Tibial nerve (tissue), 4 donors: Measurements from ENCODE around the gene CCDC149. TPM values are rescaled to one million over a fixed set of nuclear protein-coding genes. Genes with fewer than 3 reads are reported as not detected.
A peak's percentile ranks its signal among the peaks of the same experiment; 100 is the strongest.

Experiments used
- DNase-seq, 2 donors: peaks; one replicate each; pipeline ENCODE4 v3.0.0-alpha.2; 2019; ENCODE audit warnings: low spot score in 2 of 2
- H3K27ac ChIP-seq, 4 donors: fragments of 200-600 bp; sonication (generic) in 3 of 4; one replicate each; pipeline ENCODE4 v1.5.1; 2017 to 2019; ENCODE audit warnings: mild to moderate bottlenecking in 1 of 4
- H3K27me3 ChIP-seq, 2 donors: fragments of 200-600 bp; sonication (generic) in 1 of 2; one replicate each; pipeline versions ENCODE4 v1.5.1 to v1.6.0; 2017 to 2019
- H3K36me3 ChIP-seq, 3 donors: fragments of 200-600 bp; sonication (generic); one replicate each; pipeline ENCODE4 v1.5.1; 2018 to 2019
- H3K4me1 ChIP-seq, 4 donors: fragments of 200-600 bp; sonication (generic) in 3 of 4; one replicate each; pipeline ENCODE4 v1.5.1; 2017 to 2019
- H3K4me3 ChIP-seq, 4 donors: fragments of 200-600 bp; sonication (generic) in 3 of 4; one replicate each; pipeline ENCODE4 v1.5.1; 2017 to 2019; ENCODE audit warnings: mild to moderate bottlenecking in 1 of 4, moderate library complexity in 1 of 4
- H3K9me3 ChIP-seq, 4 donors: fragments of 200-600 bp; sonication (generic) in 3 of 4; one replicate each; pipeline ENCODE4 v1.5.1; 2017 to 2019
- EP300 ChIP-seq, 2 donors: sonication (generic); formaldehyde crosslinking; IDR thresholded peaks; one replicate each; pipeline ENCODE4 v1.6.1; 2017; ENCODE audit warnings: antibody characterized with exemption in 2 of 2, mild to moderate bottlenecking in 1 of 2
- POLR2A ChIP-seq, 2 donors: fragments of 450-650 bp; IDR thresholded peaks; one replicate each; pipeline ENCODE4 v1.6.1; 2017; ENCODE audit warnings: antibody characterized with exemption in 2 of 2, mild to moderate bottlenecking in 2 of 2, moderate library complexity in 2 of 2
- WGBS, 2 donors: methylation state at CpG; one replicate each; pipeline ENCODE4 v1.1.5; 2018; 5-methylcytosine and 5-hydroxymethylcytosine counted together
- total RNA-seq, 4 donors: library from RNA; depleted of rRNA; stranded (reverse); fragments of >200 nt; gene quantifications; one replicate each; pipeline ENCODE4 v1.1.0, GENCODE V29; 2016
- TF ChIP-seq, protein P1 (sequence below), 5 experiments: fragments of 200-600 bp in 3 of 5; fragments of 450-650 bp in 2 of 5; sonication (generic) in 3 of 5; IDR thresholded peaks; one replicate each; pipeline ENCODE4 v1.5.1; 2016 to 2019; ENCODE audit warnings: antibody characterized with exemption in 5 of 5, mild to moderate bottlenecking in 3 of 5, moderate library complexity in 2 of 5

Gene CCDC149
- total RNA-seq, 4 donors from 2014 or later = 12.2 to 31.2 (median 15.3) TPM

DNA sequence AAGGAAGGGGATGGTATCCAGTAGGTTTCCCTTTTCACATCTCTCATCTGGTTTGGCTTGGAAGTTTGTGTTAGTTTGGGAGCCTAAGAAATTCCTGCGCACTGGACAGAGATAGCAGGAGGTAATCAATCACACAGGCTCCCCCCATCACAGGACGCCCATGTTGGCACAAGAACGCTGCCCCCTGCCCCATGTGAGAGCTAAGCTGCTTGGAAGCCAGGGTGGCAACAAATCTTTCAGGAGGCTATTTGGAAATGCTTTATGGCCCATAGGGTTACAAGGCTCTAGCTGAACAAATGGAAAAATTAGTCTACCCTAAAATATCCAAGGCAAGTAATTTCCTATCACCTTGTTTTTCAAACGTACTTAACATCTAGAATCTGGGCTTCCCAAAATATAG is 63.5 kb downstream of the CCDC149 start:
- WGBS, 2 donors = 80 to 87% methylated on average over 4 of the region's 4 CpGs
- Histone ChIP-seq H3K27me3 (no peaks in the 10 kb centered on the region), H3K27ac (peak overlapping the region in 3 of 4 donors; percentile 12 to 73 (median 16)), H3K9me3 (no peaks in the 10 kb centered on the region), H3K36me3 (peaks cover 0 to 15% (median 0%) of the 10 kb centered on the region in 3 donors), H3K4me1 (peaks cover 0 to 51% (median 12%) of the 10 kb centered on the region in 4 donors), H3K4me3 (no peak overlapping the region)
- DNase-seq = no peak
- no peak for TF ChIP-seq POLR2A (IDR thresholded peaks at IDR 0.05)
- no peak for TF ChIP-seq EP300 (IDR thresholded peaks at IDR 0.05)
- TF ChIP-seq, protein P1, sequence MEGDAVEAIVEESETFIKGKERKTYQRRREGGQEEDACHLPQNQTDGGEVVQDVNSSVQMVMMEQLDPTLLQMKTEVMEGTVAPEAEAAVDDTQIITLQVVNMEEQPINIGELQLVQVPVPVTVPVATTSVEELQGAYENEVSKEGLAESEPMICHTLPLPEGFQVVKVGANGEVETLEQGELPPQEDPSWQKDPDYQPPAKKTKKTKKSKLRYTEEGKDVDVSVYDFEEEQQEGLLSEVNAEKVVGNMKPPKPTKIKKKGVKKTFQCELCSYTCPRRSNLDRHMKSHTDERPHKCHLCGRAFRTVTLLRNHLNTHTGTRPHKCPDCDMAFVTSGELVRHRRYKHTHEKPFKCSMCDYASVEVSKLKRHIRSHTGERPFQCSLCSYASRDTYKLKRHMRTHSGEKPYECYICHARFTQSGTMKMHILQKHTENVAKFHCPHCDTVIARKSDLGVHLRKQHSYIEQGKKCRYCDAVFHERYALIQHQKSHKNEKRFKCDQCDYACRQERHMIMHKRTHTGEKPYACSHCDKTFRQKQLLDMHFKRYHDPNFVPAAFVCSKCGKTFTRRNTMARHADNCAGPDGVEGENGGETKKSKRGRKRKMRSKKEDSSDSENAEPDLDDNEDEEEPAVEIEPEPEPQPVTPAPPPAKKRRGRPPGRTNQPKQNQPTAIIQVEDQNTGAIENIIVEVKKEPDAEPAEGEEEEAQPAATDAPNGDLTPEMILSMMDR (IDR thresholded peaks at IDR 0.05) = no peak

DNA sequence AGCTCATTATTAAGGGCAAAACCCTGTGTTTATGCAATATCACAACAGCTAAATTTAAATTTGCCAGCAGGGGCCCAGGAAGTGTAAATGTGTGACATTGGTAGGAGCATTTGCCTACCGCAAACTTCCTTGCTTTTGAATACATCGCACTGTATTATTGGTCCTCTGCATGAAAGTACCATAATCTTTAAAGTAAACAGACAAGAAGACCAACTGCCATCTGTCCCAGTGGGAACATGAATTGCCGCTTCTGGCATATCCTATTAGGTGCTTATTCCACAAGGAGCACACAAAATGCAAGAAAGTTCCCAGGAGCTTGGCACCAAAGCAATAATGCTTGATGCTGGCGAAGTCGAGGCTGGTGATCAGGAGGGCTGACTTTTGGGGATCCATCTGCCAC is 66.1 kb downstream of the CCDC149 start:
- Histone ChIP-seq H3K27me3 (no peaks in the 10 kb centered on the region), H3K36me3 (peaks cover 0 to 21% (median 0%) of the 10 kb centered on the region in 3 donors), H3K4me1 (peaks cover 0 to 28% (median 11%) of the 10 kb centered on the region in 4 donors), H3K4me3 (no peak overlapping the region), H3K27ac (no peak overlapping the region), H3K9me3 (no peaks in the 10 kb centered on the region)
- no peak for DNase-seq
- WGBS, 2 donors = 88 to 93% methylated on average over 5 of the region's 5 CpGs
- no peak for TF ChIP-seq POLR2A (IDR thresholded peaks at IDR 0.05)

DNA sequence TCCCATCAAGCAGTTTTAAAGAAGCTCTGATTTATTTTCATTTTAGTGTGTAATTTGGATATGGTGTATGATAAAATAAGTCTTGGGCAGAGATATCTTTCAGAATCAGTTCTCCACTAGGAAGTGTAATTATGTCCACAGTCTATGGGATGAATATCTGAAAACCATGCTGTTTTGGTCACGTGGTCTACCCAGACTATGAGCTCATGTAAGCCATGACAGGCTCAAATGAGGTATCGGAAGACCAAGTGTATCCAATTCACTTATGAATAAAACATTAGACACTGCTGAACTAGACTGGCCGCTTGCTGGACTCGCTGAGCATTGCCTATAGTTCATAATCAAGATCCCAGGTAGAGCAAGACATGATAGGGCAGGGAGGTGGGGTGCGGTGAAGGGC is 66.9 kb downstream of the CCDC149 start:
- DNase-seq = no peak
- no peaks in the 10 kb centered on the region for H3K9me3 ChIP-seq
- peaks cover 0 to 26% (median 0%) of the 10 kb centered on the region in 3 donors for H3K36me3 ChIP-seq
- peaks cover 0 to 20% (median 6%) of the 10 kb centered on the region in 4 donors for H3K4me1 ChIP-seq
- H3K27ac ChIP-seq = no peak overlapping the region
- 92 to 94% methylated on average over 5 of the region's 5 CpGs for WGBS, 2 donors
- TF ChIP-seq, protein P1 (IDR thresholded peaks at IDR 0.05) = no peak
- TF ChIP-seq POLR2A (IDR thresholded peaks at IDR 0.05) (no peak), EP300 (IDR thresholded peaks at IDR 0.05) (no peak)
- no peak overlapping the region for H3K4me3 ChIP-seq
- H3K27me3 ChIP-seq = no peaks in the 10 kb centered on the region

DNA sequence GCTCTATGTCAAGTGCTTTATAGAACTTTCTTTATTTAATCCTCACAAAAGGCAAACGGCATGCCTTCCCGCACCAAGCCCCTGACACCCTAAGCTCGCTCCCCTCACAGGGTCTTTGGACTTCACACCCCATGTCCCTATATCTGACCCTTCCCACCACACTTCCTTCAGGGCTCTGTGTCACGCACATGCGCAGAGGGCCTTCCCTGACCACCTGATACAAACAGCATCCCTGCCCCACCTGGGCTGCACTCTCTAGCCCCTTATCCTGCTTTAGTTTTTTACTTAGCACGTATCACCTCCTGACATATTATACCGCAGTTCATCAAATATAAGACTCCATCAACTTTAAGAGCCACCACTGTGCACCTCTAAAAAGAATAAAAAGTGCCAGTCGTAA is 67.7 kb downstream of the CCDC149 start:
- TF ChIP-seq EP300 (IDR thresholded peaks at IDR 0.05) = no peak
- TF ChIP-seq POLR2A (IDR thresholded peaks at IDR 0.05) = no peak
- TF ChIP-seq, protein P1 (IDR thresholded peaks at IDR 0.05) = no peak
- Histone ChIP-seq H3K27me3 (no peaks in the 10 kb centered on the region), H3K9me3 (no peaks in the 10 kb centered on the region), H3K4me3 (no peak overlapping the region), H3K4me1 (peaks cover 0 to 12% (median under 1%) of the 10 kb centered on the region in 4 donors), H3K27ac (no peak overlapping the region), H3K36me3 (peaks cover 0 to 31% (median 0%) of the 10 kb centered on the region in 3 donors)
- WGBS, 2 donors = 96 to 98% methylated on average over 8 of the region's 8 CpGs
- no peak for DNase-seq

DNA sequence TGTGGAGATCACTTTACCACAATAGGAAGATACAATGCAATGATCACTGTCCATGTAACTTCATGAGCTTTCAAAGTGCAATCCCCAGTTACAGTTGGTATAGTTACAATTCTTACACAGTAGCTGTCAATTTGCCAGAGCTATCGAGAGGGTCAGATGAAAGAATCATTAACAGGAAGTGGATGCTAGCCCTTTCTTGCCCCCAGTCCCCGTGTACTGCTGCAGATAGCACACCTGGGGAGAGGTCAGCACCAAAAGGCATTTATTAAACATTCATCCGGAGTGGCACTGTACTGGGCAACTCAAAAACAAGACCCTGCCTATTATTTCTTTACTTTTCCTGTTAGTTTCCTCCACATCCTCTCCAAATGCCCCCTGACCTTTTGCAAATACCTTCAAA is 69.7 kb downstream of the CCDC149 start:
- Histone ChIP-seq H3K4me1 (no peaks in the 10 kb centered on the region), H3K27me3 (no peaks in the 10 kb centered on the region), H3K36me3 (peaks cover 0 to 31% (median 0%) of the 10 kb centered on the region in 3 donors), H3K9me3 (no peaks in the 10 kb centered on the region), H3K27ac (no peak overlapping the region), H3K4me3 (no peak overlapping the region)
- TF ChIP-seq POLR2A (IDR thresholded peaks at IDR 0.05) (no peak), EP300 (IDR thresholded peaks at IDR 0.05) (no peak)
- TF ChIP-seq, protein P1 (IDR thresholded peaks at IDR 0.05) = no peak
- no peak for DNase-seq
- WGBS, 2 donors = 53 to 62% methylated on average over 3 of the region's 3 CpGs

DNA sequence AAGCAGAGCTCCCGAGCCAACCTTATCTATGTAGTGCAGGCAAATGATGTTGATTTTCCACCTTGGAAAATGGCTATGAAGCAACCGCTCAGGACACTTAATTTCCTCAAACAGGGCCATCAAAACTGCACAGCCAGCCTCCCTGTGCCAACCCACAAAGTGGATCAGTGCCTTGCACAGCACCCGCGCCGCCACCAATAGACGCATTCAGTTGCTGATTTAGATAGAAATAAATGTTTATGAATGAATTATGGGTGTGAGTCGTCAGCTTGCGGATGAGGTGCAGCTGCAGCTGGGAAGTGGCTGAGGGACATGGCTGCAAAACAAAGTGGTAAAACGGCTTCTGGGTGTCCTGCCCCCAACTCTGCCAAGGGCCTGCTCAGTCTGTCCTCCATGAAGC is 70.5 kb downstream of the CCDC149 start:
- Histone ChIP-seq H3K4me3 (no peak overlapping the region), H3K4me1 (no peaks in the 10 kb centered on the region), H3K36me3 (peaks cover 0 to 39% (median 0%) of the 10 kb centered on the region in 3 donors), H3K9me3 (no peaks in the 10 kb centered on the region), H3K27me3 (no peaks in the 10 kb centered on the region), H3K27ac (no peak overlapping the region)
- TF ChIP-seq EP300 (IDR thresholded peaks at IDR 0.05) (no peak), POLR2A (IDR thresholded peaks at IDR 0.05) (no peak)
- TF ChIP-seq, protein P1 (IDR thresholded peaks at IDR 0.05) = no peak
- no peak for DNase-seq
- WGBS, 2 donors = 91 to 96% methylated on average over 9 of the region's 9 CpGs
